GM11168 (cell line): ENCODE measurements around the gene MAGEB2.
"Not testable (repeated sequence)": the region's sequence is repeated elsewhere in the genome, so short reads cannot be mapped to it uniquely, and the experiment has no call there.

Source experiments
- in situ Hi-C: fragments of 300-500 bp; cut with MboI; formaldehyde crosslinking; loops from one replicate; pipeline ENCODE4 v1.12.0; 2022; ENCODE audit warnings: low sequenced_read_pairs; ENCODE audit not compliant: unreplicated experiment

The MAGEB2 gene, protein sequence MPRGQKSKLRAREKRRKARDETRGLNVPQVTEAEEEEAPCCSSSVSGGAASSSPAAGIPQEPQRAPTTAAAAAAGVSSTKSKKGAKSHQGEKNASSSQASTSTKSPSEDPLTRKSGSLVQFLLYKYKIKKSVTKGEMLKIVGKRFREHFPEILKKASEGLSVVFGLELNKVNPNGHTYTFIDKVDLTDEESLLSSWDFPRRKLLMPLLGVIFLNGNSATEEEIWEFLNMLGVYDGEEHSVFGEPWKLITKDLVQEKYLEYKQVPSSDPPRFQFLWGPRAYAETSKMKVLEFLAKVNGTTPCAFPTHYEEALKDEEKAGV

DNA sequence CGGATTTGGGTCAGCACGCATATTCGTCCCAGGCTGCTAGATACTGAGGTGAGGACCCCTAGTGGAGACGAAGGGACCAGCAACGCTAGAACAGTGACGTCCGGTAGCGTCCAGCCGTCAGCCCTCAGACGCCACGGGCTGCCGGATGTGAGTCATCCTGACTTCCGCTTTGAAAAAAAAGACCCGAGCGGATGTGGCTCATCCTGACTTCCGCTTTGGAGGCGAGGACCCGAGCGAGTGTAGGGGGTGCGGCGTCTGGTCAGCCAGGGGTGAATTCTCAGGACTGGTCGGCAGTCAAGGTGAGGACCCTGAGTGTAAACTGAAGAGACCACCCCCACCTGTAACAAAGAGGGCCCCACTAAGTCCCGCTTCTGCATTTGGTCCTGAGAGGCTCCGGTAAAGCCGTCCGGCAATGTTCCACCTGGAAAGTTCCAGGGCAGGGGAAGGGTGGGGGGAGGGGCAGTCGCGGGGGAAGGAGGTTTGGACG lies at the start of gene MAGEB2:
MAGEB2 (plus strand) TSS at position 207 of the 487 bp plus-strand sequence. CDS start 3,018 bp downstream, outside the sequence.
- in situ Hi-C loops, result no loop called here

DNA sequence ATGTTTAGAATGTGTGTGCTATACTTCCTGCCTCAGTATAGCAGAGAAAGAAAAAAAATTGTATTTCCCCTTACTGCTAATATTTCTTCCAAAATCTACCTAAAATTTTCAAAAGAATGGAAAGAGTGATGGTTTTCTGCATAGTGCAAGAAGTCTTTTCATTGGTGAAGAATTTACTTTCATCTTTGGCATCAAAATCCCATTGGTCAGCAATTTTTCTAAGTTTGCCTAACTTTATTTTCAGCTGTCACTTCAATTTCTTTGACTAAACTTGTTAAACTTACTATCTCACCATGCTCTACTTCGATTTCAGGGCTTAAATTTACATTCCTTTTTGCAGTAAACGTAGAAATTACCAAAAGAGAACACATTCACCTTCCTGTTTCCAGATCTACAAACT lies 44.5 kb upstream of the MAGEB2 start:
- in situ Hi-C loops, result no loop called here

DNA sequence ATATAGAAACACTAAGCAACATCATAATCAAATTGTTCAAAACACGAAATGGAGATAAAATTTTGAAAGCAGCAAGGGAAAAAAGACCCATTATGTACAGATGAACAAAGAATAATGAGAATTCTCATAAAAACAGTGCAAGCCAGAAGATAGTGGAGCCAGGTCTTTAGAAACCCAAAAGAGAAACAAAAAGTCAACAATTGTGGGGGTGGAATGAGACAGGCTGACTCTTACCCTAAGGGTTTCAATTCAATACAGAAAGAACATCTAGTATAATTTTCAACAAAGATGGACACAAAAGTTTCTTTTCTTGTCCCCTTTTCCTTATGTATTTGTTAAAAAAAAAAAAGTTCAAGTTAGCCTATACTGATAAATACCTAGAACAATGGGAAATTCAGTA lies 34.0 kb upstream of the MAGEB2 start:
- in situ Hi-C loops, result no loop called here

DNA sequence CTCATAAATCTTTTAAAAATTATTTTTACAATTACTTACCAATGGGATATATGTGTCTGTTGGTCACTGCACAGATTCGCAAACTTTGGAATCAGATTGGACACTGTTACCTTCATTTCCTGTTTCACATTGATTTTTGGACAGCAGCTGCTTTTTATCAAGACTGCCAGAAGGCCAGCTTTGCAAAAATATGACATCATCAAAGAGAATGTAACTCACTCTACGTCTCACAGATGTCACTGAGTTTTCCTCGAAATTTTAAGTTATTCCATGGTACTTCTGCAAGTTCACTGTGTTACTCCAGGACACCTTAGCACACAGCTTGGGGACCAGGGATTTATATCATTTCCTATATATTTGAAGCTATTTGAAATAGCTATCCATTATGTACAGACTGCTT lies 31.8 kb upstream of the MAGEB2 start:
- in situ Hi-C loops, result no loop called here

DNA sequence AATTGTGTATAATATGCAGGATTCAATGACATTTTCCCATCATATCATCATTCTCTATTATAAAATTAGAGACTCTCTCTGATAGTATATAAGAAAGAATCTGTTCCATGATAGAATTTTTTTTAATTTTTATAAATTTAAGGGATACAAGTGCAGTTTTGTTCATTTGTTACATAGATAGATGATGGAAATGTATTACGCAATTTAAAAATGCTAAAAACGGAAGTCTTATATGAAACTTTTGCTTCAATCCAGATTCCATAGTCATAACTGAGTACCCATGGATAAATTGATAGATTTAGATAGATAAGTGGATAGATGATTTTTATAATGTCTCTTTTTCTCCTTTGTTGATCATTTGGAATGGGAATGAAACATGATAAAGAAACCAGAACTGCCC lies 24.9 kb upstream of the MAGEB2 start:
- in situ Hi-C loops, result no loop called here

DNA sequence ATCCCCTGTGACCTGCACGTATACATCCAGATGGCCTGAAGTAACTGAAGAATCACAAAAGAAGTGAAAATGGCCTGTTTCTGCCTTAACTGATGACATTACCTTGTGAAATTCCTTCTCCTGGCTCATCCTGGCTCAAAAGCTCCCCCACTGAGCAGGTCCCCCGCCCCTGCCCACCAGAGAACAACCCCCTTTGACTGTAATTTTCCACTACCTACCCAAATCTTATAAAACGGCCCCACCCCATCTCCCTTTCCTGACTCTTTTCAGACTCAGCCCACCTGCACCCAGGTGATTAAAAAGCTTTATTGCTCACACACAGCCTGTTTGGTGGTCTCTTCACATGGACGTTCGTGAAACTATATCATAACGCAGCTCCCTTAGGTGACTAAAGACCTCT lies 21.5 kb upstream of the MAGEB2 start:
- in situ Hi-C loops, result not testable (repeated sequence)

DNA sequence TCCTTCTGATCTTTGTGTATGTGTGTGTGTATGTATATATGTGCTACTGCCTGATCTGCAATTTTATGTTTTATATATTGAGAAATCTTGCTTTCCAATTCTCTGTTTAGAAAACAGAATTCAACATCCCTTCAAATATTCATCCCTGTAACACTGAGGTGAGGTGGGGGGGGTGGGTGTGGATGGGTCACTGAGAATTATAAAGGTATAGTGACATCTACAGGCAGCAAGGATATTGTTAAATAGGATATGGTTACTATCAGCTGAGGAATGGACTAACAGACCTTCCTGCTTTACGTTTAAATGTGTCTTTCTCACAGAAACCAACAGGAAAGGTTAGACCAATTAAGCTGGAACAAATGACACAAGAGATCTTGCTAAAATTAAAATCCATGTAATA lies 19.0 kb upstream of the MAGEB2 start:
- in situ Hi-C loops, result no loop called here

DNA sequence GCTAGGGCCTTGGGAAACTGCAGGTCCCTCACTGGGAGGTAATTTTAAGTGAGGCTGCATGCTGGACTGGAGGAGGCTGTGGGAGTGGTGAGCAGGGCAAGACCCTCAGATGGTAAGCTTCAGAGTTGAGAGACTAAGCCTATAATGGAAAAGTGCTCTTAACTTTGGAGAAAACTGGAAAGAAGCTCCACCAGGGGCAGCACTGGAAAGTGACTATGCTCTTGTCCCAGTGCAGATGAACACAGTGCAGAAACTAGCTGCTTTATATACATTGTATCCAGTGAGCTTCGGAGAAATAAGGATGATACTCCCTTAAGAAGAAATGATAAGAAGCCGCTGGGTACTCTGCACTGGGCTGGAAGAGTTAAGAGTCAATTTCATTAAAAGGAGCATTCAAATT lies 3.2 kb upstream of the MAGEB2 start:
- in situ Hi-C loops, result no loop called here

DNA sequence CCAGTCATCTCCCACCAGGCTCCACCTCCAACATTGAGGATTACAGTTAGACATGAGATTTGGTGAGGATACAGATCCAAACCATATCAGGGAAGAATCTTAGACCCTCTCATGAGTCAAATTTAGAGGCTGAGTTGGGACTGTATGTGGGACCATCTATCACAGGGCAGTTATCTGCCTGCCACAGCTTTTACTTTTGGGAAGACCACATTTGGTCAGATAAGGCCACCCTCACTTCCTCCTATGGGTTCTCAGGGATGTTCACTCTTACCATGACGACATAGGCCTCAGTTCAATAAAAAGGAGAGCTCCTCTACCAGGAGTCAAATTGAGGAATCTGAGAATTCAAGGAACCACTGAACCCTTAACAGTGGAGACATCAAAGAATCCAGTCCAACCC lies 2.1 kb downstream of the MAGEB2 start:
- in situ Hi-C loops, result no loop called here

DNA sequence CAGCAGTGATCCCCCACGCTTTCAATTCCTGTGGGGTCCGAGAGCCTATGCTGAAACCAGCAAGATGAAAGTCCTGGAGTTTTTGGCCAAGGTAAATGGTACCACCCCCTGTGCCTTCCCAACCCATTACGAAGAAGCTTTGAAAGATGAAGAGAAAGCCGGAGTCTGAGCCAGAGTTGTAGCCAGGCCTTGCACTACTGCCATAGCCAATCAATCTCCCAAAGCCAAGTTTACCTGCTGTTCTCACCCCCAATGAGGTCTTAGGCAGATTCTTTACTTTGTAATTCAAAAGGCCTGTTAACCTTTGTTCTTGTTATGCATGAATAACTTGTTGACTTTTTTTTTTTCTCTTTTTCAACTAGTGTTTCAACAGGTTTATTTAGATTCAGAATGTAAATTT lies 4.0 kb downstream of the MAGEB2 start:
- in situ Hi-C loops, result no loop called here

DNA sequence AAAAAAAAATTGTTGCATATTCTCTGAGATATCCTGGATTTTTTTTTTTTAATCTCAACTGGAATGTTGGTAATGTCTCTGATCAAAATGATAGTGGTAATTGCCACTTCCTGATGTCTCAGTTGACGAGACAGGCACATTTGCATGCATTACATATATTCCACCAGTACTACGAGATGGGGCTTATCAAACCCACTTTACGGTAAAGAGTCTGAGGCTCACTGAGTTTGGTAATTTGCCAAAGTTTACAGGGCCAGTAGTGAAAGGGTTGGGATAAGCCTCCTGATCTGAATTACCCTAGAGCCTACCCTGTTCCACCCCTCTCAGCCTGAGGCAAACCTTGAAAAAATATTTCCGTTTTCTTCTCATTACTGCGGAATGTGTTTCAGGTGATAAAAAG lies 5.3 kb downstream of the MAGEB2 start:
- in situ Hi-C loops, result no loop called here

DNA sequence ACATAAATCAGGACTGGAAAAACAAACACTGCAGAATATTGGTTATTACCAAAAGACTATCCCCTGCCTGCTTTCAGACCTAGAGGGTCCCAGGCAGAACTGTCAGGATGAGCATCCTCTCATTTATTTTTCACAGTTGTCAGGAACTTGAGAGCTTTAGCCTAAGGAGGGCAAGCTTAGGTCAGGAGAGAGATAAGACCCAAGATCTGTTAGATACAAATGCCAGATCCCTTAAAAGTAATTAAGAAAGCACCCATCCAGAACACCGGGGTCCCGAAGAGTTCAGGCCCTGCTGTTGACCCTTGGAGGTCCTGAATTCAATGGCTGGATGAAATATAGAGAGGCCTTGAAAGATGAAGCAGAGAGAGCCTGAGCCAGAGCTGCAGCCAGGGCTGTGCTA lies 9.2 kb downstream of the MAGEB2 start:
- in situ Hi-C loops, result no loop called here

DNA sequence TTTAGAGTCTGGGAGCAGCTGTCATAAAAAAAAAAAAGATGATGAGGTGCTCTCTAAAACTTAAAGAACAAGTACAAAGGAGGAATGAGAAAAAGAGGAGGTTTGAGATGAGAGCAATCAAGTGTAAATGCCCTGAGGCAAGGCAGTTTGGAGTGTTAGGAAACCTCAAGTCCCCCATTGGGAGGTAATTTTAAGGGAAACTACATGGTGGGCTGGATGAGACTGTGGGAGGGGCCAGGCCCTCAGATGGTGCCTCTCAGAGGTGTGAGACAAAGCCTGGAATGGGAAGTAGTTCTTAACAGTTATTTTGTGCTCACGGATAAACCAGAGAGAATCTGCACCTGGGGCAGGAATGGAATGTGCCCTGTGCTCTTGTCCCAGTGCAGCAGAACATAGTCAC lies 13.2 kb downstream of the MAGEB2 start:
- in situ Hi-C loops, result no loop called here

DNA sequence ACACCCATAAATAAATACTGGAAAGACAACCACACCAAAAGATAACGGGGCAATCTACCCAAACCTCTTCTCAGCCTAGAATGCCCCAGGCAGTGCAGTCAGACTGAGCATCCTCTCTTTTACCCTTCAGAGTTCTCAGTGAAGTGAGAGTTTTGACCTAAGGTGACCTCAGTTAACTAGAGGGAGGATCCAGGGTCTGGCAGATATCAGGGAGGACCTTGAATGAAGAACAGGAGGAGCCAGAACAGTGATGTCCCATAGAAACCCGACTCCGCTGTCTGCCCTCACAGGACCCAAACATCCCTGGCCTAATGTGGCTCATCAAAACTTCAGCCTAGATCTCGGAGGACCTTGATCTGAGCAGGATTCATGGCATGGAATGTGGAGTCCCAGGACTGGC lies 15.0 kb downstream of the MAGEB2 start, which contains the start of gene MAGEB3:
MAGEB3 (plus strand) TSS at position 263 of the 400 bp plus-strand sequence. CDS start 5,268 bp downstream, outside the sequence.
- in situ Hi-C loops, result no loop called here

DNA sequence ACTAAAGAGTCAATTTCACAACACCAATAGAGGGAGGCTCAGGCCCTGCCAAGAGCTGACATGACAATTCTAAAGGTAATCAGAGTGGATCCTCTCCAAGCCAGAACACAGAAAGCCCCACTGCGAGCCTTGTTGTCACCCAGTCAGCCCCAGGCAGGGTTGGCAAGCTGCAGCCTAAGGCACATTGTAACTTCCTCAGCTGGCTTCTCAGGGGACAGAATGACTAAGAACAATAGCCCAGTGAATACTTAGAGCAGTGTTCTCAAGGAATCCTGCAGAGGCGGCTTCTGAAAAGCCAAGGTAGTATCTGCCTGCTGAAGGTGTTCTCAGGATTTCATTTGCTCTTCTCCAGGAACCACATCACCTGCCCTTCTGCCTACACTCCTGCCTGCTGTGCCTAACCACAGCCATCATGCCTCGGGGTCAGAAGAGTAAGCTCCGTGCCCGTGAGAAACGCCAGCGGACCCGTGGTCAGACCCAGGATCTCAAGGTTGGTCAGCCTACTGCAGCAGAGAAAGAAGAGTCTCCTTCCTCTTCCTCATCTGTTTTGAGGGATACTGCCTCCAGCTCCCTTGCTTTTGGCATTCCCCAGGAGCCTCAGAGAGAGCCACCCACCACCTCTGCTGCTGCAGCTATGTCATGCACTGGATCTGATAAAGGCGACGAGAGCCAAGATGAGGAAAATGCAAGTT lies 26.5 kb downstream of the MAGEB2 start, which contains the start of gene MAGEB4:
MAGEB4 (plus strand) TSS at position 277 of the 692 bp plus-strand sequence; CDS start at position 413, 136 bp downstream.
- in situ Hi-C loops, result no loop called here

DNA sequence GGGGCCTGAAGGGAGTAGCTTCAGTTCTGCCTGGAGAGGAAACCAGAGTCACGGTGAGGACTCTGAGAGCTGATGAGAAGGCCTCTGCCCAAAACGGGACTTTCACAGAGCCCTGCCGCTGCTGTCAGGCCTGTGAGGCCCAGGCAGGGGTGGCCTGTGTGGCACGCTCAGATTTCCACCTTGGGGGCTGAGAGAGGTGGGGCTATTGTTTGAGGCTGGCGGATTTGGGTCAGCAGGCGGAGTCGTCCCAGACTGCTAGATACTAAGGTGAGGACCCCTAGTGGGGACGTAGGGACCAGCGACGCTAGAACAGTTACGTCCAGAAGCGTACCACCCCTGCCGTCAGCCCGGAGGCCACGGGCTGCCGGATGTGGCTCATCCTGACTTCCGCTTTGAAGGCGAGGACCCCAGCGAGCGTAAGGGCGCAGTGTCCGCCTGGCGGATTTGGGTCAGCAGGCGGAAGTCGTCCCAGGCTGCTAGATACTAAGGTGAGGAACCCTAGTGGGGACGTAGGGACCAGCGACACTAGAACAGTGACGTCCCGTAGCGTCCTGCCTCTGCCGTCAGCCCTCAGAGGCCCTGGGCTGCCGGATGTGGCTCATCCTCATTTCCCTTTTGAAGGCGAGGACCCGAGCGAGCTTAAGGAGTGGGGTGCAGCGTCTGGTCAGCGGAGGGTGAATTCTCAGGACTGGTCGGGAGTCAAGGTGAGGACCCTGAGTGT lies 31.6 kb downstream of the MAGEB2 start, which contains the start of gene MAGEB1:
MAGEB1 (plus strand) TSS at position 378 of the 721 bp plus-strand sequence. CDS start 3,348 bp downstream, outside the sequence.
- in situ Hi-C loops, result no loop called here

DNA sequence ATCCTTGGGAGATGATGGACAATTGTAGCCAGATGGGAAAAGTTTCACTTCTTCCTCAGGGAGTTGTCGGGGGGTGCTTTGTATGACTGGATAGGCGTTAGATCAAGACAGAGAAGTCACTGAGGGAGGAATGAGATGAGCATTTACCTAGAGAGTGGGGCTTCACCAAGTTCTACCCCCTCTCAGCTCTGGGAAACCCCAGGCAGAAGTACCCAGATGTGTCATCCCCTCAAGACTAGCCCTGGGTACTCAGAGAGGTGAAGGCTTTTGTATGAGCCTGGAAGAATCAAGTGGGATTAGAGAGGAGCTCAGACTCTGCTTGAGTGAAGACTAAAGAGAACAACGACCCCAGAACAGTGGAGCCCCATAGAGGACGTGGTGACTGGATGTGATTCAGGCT lies 33.5 kb downstream of the MAGEB2 start:
- in situ Hi-C loops, result no loop called here

DNA sequence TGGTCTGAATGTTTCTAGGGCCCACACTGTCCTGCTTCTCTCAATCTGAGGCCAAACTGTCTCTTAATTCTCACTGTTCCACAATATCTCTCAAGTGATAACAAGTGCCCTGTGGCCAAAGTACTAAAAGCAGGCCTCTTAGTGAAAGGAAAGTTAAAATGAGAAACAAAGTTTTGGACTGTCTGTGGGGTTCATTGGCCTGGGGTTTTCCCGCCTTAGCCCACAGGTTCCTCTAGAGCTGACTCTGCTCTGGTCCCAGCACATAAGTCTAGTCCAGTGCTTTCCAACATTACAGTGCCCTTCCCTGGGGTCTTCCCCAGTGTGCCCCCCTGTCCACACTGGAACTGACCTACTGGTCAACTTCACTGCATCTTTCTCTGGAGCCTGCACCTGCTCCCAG lies 37.9 kb downstream of the MAGEB2 start:
- in situ Hi-C loops, result no loop called here

DNA sequence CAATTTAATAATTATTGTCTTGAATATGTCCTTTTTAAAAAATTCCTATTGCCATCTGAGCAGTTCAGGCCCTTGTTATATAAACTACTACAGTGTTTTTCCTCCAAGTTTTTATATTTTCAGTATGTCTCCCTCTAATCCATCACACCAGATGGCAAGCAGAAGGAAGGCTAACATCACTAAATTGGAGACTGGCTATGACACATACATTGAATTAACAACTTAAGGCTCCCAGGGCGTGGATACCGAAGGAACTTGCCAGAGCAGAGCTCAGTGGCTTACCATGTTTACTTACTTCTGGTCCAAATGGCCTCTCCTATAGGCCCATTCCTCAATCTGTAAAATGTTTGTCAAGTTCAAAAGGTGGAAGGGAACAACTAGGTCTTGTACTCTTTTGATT lies 44.6 kb downstream of the MAGEB2 start:
- in situ Hi-C loops, result no loop called here

DNA sequence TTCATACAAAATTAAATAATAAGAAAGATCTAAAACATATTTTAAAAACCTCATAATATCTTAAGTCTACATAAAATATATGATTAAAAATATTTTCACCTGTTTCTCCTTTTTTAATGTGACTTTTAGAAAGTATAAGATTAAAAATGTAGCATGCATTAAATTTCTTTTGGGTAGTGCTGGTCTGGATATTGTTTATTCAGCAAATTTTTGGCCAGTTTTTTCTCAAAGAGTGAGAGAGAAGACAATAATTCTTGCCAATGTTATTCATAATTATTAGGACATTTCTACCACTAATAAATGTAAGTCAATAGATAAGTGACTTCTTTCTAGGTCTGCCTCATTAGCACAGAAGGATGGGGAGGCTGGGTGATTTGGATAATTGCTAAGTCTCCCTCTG lies 45.6 kb downstream of the MAGEB2 start:
- in situ Hi-C loops, result no loop called here

DNA sequence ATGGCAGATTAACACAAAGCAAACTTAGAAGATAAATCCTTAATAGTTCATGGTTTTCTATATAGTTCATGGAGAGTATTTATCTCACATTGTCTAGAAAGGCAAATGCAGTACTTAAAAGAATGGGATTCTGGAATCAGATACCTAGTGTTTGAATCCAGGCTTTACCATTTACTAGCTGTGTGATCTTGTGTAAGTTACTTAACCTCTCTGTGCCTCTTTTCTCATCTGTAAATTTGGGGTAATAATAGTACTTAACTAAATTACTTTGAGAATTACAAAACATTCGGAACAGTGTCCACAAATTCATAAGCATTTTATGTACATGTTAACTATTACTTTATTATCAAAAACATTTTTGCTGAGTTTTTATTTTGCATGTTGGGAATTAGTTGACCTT lies 47.4 kb downstream of the MAGEB2 start:
- in situ Hi-C loops, result no loop called here
